K562 (cell line): ENCODE measurements around the gene RAPGEF5. TPM values are rescaled to one million over a fixed set of nuclear protein-coding genes. Genes with fewer than 3 reads are reported as not detected.

ENCODE experiments used
- BRCA1 ChIP-seq, 2 experiments: fragments of 450-650 bp in 1 of 2; sonication (generic) in 1 of 2; formaldehyde crosslinking in 1 of 2; IDR thresholded peaks; 2 replicates each; pipeline versions ENCODE4 v1.5.0 to v1.6.1; 2017 to 2020; ENCODE audit warnings: mild to moderate bottlenecking in 1 of 2, missing genetic modification reagents in 1 of 2
- CREB3 ChIP-seq: fragments of 450-650 bp; conservative IDR thresholded peaks from 2 replicates; pipeline ENCODE4 v1.6.1; 2016; ENCODE audit warnings: missing genetic modification characterization, low read depth, mild to moderate bottlenecking, missing compliant biosample characterization, moderate library complexity
- CREM ChIP-seq: IDR thresholded peaks from 2 replicates; pipeline ENCODE4 v1.6.1; 2014; ENCODE audit warnings: antibody characterized with exemption, low read depth
- E2F5 ChIP-seq: sonication (generic); formaldehyde crosslinking; IDR thresholded peaks from 2 replicates; pipeline ENCODE4 v1.8.0; 2022; ENCODE audit warnings: mild to moderate bottlenecking, missing genetic modification reagents
- E4F1 ChIP-seq: fragments of 250-450 bp; sonication (Bioruptor Pico); IDR thresholded peaks from 2 replicates; pipeline ENCODE4 v1.5.0; 2021; ENCODE audit warnings: mild to moderate bottlenecking, borderline replicate concordance
- ETS2 ChIP-seq: IDR thresholded peaks from 2 replicates; pipeline ENCODE4 v1.6.1; 2016; ENCODE audit warnings: borderline replicate concordance, missing genetic modification characterization, mild to moderate bottlenecking, moderate library complexity, missing compliant biosample characterization; ENCODE audit not compliant: poor library complexity, severe bottlenecking
- FOSL1 ChIP-seq: fragments of 200-800 bp; sonication (Bioruptor generic); conservative IDR thresholded peaks from 2 replicates; pipeline ENCODE4 v1.6.1; 2016; ENCODE audit warnings: missing genetic modification characterization, missing compliant biosample characterization
- FOXK1 ChIP-seq: sonication (generic); formaldehyde crosslinking; IDR thresholded peaks from 2 replicates; pipeline ENCODE4 v1.8.0; 2022; ENCODE audit warnings: missing genetic modification reagents, mild to moderate bottlenecking, borderline replicate concordance
- GTF2F1 ChIP-seq: IDR thresholded peaks from 2 replicates; pipeline ENCODE4 v1.6.1; 2011; ENCODE audit warnings: low read depth, low read length, improper control_type of control experiment
- NR0B1 ChIP-seq: fragments of 450-650 bp; IDR thresholded peaks from one replicate; pipeline ENCODE4 v1.6.1; 2018; ENCODE audit warnings: mild to moderate bottlenecking, moderate library complexity; ENCODE audit not compliant: partially characterized antibody
- RAD21 ChIP-seq, 2 experiments: fragments of 250-450 bp in 1 of 2; fragments of 450-650 bp in 1 of 2; sonication (Bioruptor Pico) in 1 of 2; formaldehyde crosslinking in 1 of 2; IDR thresholded peaks in 1 of 2; conservative IDR thresholded peaks in 1 of 2; 2 replicates each; pipeline versions ENCODE4 v1.4.0 to v1.8.0; 2020 to 2022; ENCODE audit warnings: mild to moderate bottlenecking in 2 of 2, moderate library complexity in 1 of 2
- SREBF1 ChIP-seq: fragments of 150-350 bp; IDR thresholded peaks from 2 replicates; pipeline ENCODE4 v1.6.1; 2014; ENCODE audit warnings: antibody characterized with exemption, low read depth, low read length, borderline replicate concordance
- TAF7 ChIP-seq: fragments of 450-650 bp; IDR thresholded peaks from 2 replicates; pipeline ENCODE4 v1.6.1; 2016; ENCODE audit warnings: missing genetic modification characterization, missing compliant biosample characterization
- TEAD2 ChIP-seq: fragments of 450-650 bp; IDR thresholded peaks from 2 replicates; pipeline ENCODE4 v1.6.1; 2016; ENCODE audit warnings: missing genetic modification characterization, control low read depth, missing compliant biosample characterization
- TEAD4 ChIP-seq, 2 experiments: sonication (generic) in 1 of 2; formaldehyde crosslinking in 1 of 2; IDR thresholded peaks; 2 replicates each; pipeline versions ENCODE4 v1.6.1 to v1.8.0; 2012 to 2022; ENCODE audit warnings: borderline replicate concordance in 1 of 2, inconsistent platforms in 1 of 2, low read length in 1 of 2, mild to moderate bottlenecking in 1 of 2, missing genetic modification reagents in 1 of 2
- TFAM ChIP-seq: fragments of 250-450 bp; sonication (Bioruptor Pico); conservative IDR thresholded peaks from 2 replicates; pipeline ENCODE4 v1.5.0; 2021; ENCODE audit warnings: mild to moderate bottlenecking, moderate library complexity
- ZBTB12 ChIP-seq: fragments of 250-450 bp; sonication (Bioruptor Pico); IDR thresholded peaks from 2 replicates; pipeline ENCODE4 v1.4.0; 2020
- ZNF263 ChIP-seq: sonication (generic); formaldehyde crosslinking; IDR thresholded peaks from 2 replicates; pipeline ENCODE4 v1.8.0; 2022; ENCODE audit warnings: mild to moderate bottlenecking, missing genetic modification reagents, borderline replicate concordance
- polyA plus RNA-seq, 8 experiments: library from polyadenylated mRNA; depleted of rRNA in 4 of 8; stranded (reverse) in 5 of 8; unstranded in 3 of 8; fragments of >200 nt; fragmentation: Nextera tagmentation in 2 of 8; fragmentation: Illumina TruSeq in 1 of 8; extraction: Ambion mirVana in 2 of 8; extraction: Trizol in 1 of 8; gene quantifications; 2 replicates each; pipeline versions ENCODE4 v1.2.1 to v1.2.3, GENCODE V29; 2011 to 2014; ENCODE audit warnings: inconsistent platforms in 1 of 8, missing spikeins in 1 of 8
- total RNA-seq, 7 experiments: library from RNA; depleted of rRNA in 6 of 7; stranded (reverse); fragments of >200 nt in 6 of 7; fragmentation: Illumina TruSeq in 2 of 7; extraction: Trizol in 2 of 7; gene quantifications; 2 replicates each; pipeline versions ENCODE4 v1.2.1 to v1.2.3, GENCODE V29; 2011 to 2021; ENCODE audit warnings: low replicate concordance in 1 of 7

RAPGEF5 gene
- total and polyA plus RNA-seq, 9 of the 15 experiments (the other 6 are each of a cell fraction or from before 2014, with no cell fraction given): 0.39 to 2.0 (median 1.1) TPM

DNA sequence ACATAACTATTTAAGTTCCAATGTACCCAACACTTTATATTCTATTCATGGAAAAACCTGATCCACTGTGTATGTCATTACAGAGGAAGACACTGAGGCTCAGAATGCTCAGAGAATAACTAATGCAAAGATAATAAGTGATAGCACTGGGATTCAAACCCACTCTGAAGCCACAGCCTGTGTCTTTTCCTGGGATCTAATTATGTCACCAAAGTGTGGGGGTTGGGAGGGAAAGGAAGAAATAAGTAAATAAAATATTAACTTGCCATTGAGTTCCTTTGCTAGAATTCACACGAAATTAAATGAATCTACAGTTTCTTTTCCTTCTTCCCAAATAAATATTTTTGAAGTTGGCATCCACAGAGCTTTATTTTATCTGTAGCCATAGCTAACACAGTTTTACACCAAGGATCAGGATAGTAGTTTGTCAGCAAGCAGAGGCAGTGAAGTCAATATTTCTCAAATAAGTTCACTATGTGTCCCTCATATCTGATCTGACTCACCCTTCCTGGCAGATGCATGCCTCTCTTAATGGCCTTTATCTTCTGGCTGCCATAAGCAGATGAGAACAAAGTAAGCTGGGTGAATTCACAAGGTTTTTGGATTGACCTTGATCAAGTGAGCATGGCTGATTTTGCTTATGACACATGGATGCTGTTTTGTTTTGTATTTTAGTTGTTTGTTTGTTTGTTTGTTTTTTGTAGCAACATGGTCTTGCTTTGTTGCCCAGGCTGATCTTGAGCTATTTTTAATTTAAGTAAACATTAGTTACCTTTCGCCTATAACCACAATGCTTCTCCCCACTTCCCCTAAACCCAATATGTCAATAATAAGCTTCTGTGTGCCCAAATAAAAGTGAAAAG is 6.3 kb downstream of the RAPGEF5 start (continued):
- TF ChIP-seq TAF7 (no peak), FOXK1 (no peak), BRCA1 (IDR thresholded peaks at IDR 0.05) (no peak), BRCA1 (CRISPR knock-in tag; IDR thresholded peaks at IDR 0.05) (no peak), CREM (peak; percentile 81; the same call in 1 of the 2 replicates), E2F5 (CRISPR knock-in tag) (no peak), SREBF1 (no peak), E4F1 (CRISPR knock-in tag) (no peak), ZNF263 (CRISPR knock-in tag) (no peak), TEAD2 (tag) (no peak), GTF2F1 (no peak), ETS2 (tag) (no peak), RAD21 (CRISPR knock-in tag; conservative IDR thresholded peaks at IDR 0.05 in 1 of 2, IDR thresholded peaks at IDR 0.05 in 1 of 2) (peak; percentile 10 to 21; a peak in 2 of 4 replicates), NR0B1 (no peak), TFAM (CRISPR knock-in tag) (no peak), FOSL1 (tag) (peak; percentile 100), TEAD4 (IDR thresholded peaks at IDR 0.05; ENCODE audit: low read length) (peak; percentile 98), TEAD4 (CRISPR knock-in tag; IDR thresholded peaks at IDR 0.05; ENCODE audit: borderline replicate concordance) (no peak), ZBTB12 (CRISPR knock-in tag) (0 out of 2 replicates have a peak, but pooled peaks have one; percentile 13), CREB3 (no peak)
